GM23248 (cell line): ENCODE data around the gene PRPF40B. TPM values are rescaled to one million over a fixed set of nuclear protein-coding genes. Genes with fewer than 3 reads are reported as not detected.

Experiments used
- DNase-seq: peaks from one replicate; pipeline ENCODE4 v3.0.0-alpha.2; 2015
- H2AFZ ChIP-seq: fragments of 200-600 bp; sonication (generic); 2 replicates; pipeline ENCODE4 v1.6.1; 2016; ENCODE audit warnings: antibody characterized with exemption
- H3F3A ChIP-seq: fragments of 200-600 bp; sonication (generic); 2 replicates; pipeline ENCODE4 v1.6.1; 2016; ENCODE audit warnings: mild to moderate bottlenecking, antibody characterized with exemption, mixed run types; ENCODE audit not compliant: insufficient read depth
- H3K27ac ChIP-seq: fragments of 200-600 bp; sonication (generic); 2 replicates; pipeline ENCODE4 v1.5.1; 2016; ENCODE audit warnings: mild to moderate bottlenecking
- H3K27me3 ChIP-seq: fragments of 200-600 bp; sonication (generic); replicated peaks from 2 replicates; pipeline ENCODE4 v1.6.1; 2016; ENCODE audit warnings: mild to moderate bottlenecking; ENCODE audit not compliant: insufficient read depth
- H3K36me3 ChIP-seq: fragments of 200-600 bp; sonication (generic); 2 replicates; pipeline ENCODE4 v1.6.1; 2016; ENCODE audit warnings: low read depth, mild to moderate bottlenecking
- H3K4me1 ChIP-seq: fragments of 200-600 bp; sonication (generic); 2 replicates; pipeline ENCODE4 v1.6.1; 2016; ENCODE audit warnings: mild to moderate bottlenecking; ENCODE audit not compliant: insufficient read depth
- H3K4me2 ChIP-seq: fragments of 200-600 bp; sonication (generic); one replicate; pipeline ENCODE4 v1.6.1; 2016; ENCODE audit warnings: mild to moderate bottlenecking; ENCODE audit not compliant: unreplicated experiment
- H3K4me3 ChIP-seq: fragments of 200-600 bp; sonication (generic); 2 replicates; pipeline ENCODE4 v1.5.1; 2016; ENCODE audit warnings: mild to moderate bottlenecking
- H3K79me2 ChIP-seq: fragments of 200-600 bp; sonication (generic); 2 replicates; pipeline ENCODE4 v1.6.1; 2016; ENCODE audit warnings: mild to moderate bottlenecking; ENCODE audit not compliant: insufficient read depth
- H3K9ac ChIP-seq: fragments of 200-600 bp; sonication (generic); 2 replicates; pipeline ENCODE4 v1.6.1; 2016; ENCODE audit warnings: mild to moderate bottlenecking
- H3K9me2 ChIP-seq: fragments of 200-600 bp; sonication (generic); 2 replicates; pipeline ENCODE4 v1.6.1; 2016; ENCODE audit warnings: mixed run types, mild to moderate bottlenecking, moderate library complexity; ENCODE audit not compliant: insufficient read depth
- H3K9me3 ChIP-seq: fragments of 200-600 bp; sonication (generic); one replicate; pipeline ENCODE4 v1.6.1; 2017; ENCODE audit warnings: low read depth
- H4K20me1 ChIP-seq: fragments of 200-600 bp; sonication (generic); 2 replicates; pipeline ENCODE4 v1.6.0; 2016; ENCODE audit not compliant: insufficient read depth
- EZH2 ChIP-seq: fragments of 200-600 bp; sonication (generic); IDR thresholded peaks from 2 replicates; pipeline ENCODE4 v1.6.1; 2018; ENCODE audit warnings: antibody characterized with exemption, mild to moderate bottlenecking; ENCODE audit not compliant: insufficient read depth, poor library complexity, severe bottlenecking
- EZH2phosphoT487 ChIP-seq: fragments of 200-600 bp; sonication (generic); IDR thresholded peaks from 2 replicates; pipeline ENCODE4 v1.6.1; 2018; ENCODE audit warnings: antibody characterized with exemption, moderate library complexity, mild to moderate bottlenecking, low read depth; ENCODE audit not compliant: insufficient read depth
- WGBS, 2 experiments: methylation state at CpG; one replicate each; pipeline ENCODE4 v1.1.6; 2015 to 2017; ENCODE audit warnings: low lambda C conversion rate in 2 of 2, low coverage in 1 of 2; ENCODE audit errors: missing lambda C conversion rate in 2 of 2; 5-methylcytosine and 5-hydroxymethylcytosine counted together
- in situ Hi-C: fragments of 300-500 bp; cut with MboI; formaldehyde crosslinking; loops from 2 replicates; pipeline ENCODE4 v1.15.0; 2020
- polyA plus RNA-seq: library from polyadenylated mRNA; unstranded; fragments of >200 nt; fragmentation: Nextera tagmentation; extraction: Ambion mirVana; gene quantifications from 2 replicates; pipeline ENCODE4 v1.2.1, GENCODE V29; 2016
- total RNA-seq: library from RNA; depleted of rRNA; stranded (reverse); fragments of >200 nt; shearing (Covaris generic); gene quantifications from 2 replicates; pipeline ENCODE4 v1.2.3, GENCODE V29; 2014

The PRPF40B gene
- total and polyA plus RNA-seq, 2 experiments from 2014 or later, result 9.9 to 11.6 TPM

- in situ Hi-C loops, result no loop called here
- Histone ChIP-seq H3K36me3 (no peaks in the 10 kb centered on the region), H3K79me2 (peaks cover 84% of the 10 kb centered on the region)
Measured at GRCh38 chr12:49674318-49674981, 51.1 kb downstream of the PRPF40B start.

DNA sequence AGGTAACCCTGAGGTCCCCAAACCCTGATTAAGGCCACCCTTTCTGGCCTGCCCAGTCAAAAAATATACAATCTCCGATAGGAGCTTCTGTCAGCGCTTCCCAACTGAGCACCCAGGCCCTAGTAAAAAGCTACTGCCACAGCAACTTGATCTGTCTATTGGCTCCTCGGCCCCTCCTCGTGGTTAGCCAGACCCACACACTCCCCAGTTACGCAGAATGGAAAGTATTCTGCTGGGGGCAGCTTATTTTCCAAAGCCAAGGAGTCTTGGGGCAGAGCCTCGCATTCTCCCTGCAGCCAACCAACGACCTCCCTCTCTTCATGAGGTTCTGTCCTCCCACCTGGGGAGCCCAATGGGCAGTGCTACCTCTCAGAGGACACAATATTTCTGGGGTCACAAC is 51.8 kb downstream of the PRPF40B start:
- H3K4me2 ChIP-seq, result no peak overlapping the region
- no peaks in the 10 kb centered on the region for H3K9me3 ChIP-seq
- WGBS, 2 experiments, result 97 to 99% methylated on average over 7 of the region's 7 CpGs
- no peak overlapping the region for H2AFZ ChIP-seq
- H3K27ac ChIP-seq, result peak overlapping the region; percentile 97
- H3K9me2 ChIP-seq, result no peaks in the 10 kb centered on the region
- no peaks in the 10 kb centered on the region for H3K27me3 ChIP-seq
- H3K79me2 ChIP-seq, result peaks cover 84% of the 10 kb centered on the region
- TF ChIP-seq EZH2phosphoT487 (no peak), EZH2 (no peak)
- in situ Hi-C loops, result no loop called here
- no peaks in the 10 kb centered on the region for H4K20me1 ChIP-seq
- H3F3A ChIP-seq, result peaks cover 33% of the 10 kb centered on the region
- no peak overlapping the region for H3K4me3 ChIP-seq
- H3K9ac ChIP-seq, result peak overlapping the region; percentile 83
- no peak for DNase-seq
- peaks cover 37% of the 10 kb centered on the region for H3K4me1 ChIP-seq
- no peaks in the 10 kb centered on the region for H3K36me3 ChIP-seq

More at GRCh38 chr12:49674318-49674981, 51.1 kb downstream of the PRPF40B start:
- no peaks in the 10 kb centered on the region for H3K9me2 ChIP-seq
- peaks cover 37% of the 10 kb centered on the region for H3K4me1 ChIP-seq
- peak overlapping the region; percentile 39 for H3K4me3 ChIP-seq
- TF ChIP-seq EZH2phosphoT487, result no peak
- TF ChIP-seq EZH2, result no peak
- peak overlapping the region; percentile 77 for H3K4me2 ChIP-seq
- 21 to 23% methylated on average over 4 of the region's 4 CpGs for WGBS, 2 experiments
- peaks cover 32% of the 10 kb centered on the region for H3F3A ChIP-seq
- no peaks in the 10 kb centered on the region for H4K20me1 ChIP-seq
- no peaks in the 10 kb centered on the region for H3K27me3 ChIP-seq
- H3K9me3 ChIP-seq, result no peaks in the 10 kb centered on the region
- H2AFZ ChIP-seq, result peak overlapping the region; percentile 67
- H3K27ac ChIP-seq, result peak overlapping the region; percentile 97
- peak overlapping the region; percentile 83 for H3K9ac ChIP-seq
- peak; percentile 64 for DNase-seq

- Histone ChIP-seq H4K20me1 (no peaks in the 10 kb centered on the region), H2AFZ (no peak overlapping the region), H3K9ac (no peak overlapping the region), H3K4me3 (no peak overlapping the region), H3K9me3 (no peaks in the 10 kb centered on the region), H3K27me3 (no peaks in the 10 kb centered on the region), H3K36me3 (no peaks in the 10 kb centered on the region), H3K4me1 (peaks cover 30% of the 10 kb centered on the region), H3K9me2 (no peaks in the 10 kb centered on the region), H3K4me2 (no peak overlapping the region), H3F3A (peaks cover 28% of the 10 kb centered on the region), H3K79me2 (peaks cover 93% of the 10 kb centered on the region), H3K27ac (no peak overlapping the region)
- WGBS, 2 experiments, result 58 to 62% methylated on average over 3 of the region's 3 CpGs
- in situ Hi-C loops, result no loop called here
- no peak for TF ChIP-seq EZH2
- no peak for TF ChIP-seq EZH2phosphoT487
- peak; percentile 54 for DNase-seq
Measured at GRCh38 chr12:49678711-49679110, 55.4 kb downstream of the PRPF40B start.

- H3K9ac ChIP-seq, result no peak overlapping the region
- DNase-seq, result no peak
- 100% methylated on average over 1 of the region's 1 CpG for WGBS, 2 experiments
- in situ Hi-C loops, result no loop called here
- no peak overlapping the region for H3K27ac ChIP-seq
- H3F3A ChIP-seq, result peaks cover 14% of the 10 kb centered on the region
- H3K36me3 ChIP-seq, result no peaks in the 10 kb centered on the region
- H3K79me2 ChIP-seq, result peaks cover 100% of the 10 kb centered on the region
- no peaks in the 10 kb centered on the region for H3K9me2 ChIP-seq
- peaks cover 26% of the 10 kb centered on the region for H3K4me1 ChIP-seq
- H3K4me3 ChIP-seq, result no peak overlapping the region
- TF ChIP-seq EZH2phosphoT487 (no peak), EZH2 (no peak)
- no peaks in the 10 kb centered on the region for H3K27me3 ChIP-seq
- H3K4me2 ChIP-seq, result no peak overlapping the region
- no peaks in the 10 kb centered on the region for H4K20me1 ChIP-seq
- H2AFZ ChIP-seq, result no peak overlapping the region
- no peaks in the 10 kb centered on the region for H3K9me3 ChIP-seq
Measured at GRCh38 chr12:49680075-49680474, 56.7 kb downstream of the PRPF40B start.
